ENCODE measurements around the gene CROT. TPM values are rescaled to one million over a fixed set of nuclear protein-coding genes. Genes with fewer than 3 reads are reported as not detected.

Gene CROT
- total and polyA plus RNA-seq, 11 donors, result 5.7 to 10.2 (median 8.4) TPM

GRCh38 chr7:87414794-87415188, 69.3 kb downstream of the CROT start:
- intact Hi-C loops (cut with DNase I), result no loop called here
- no peak for ATAC-seq
- Histone ChIP-seq H3K27ac (no peak overlapping the region), H3K4me3 (no peak overlapping the region), H3K4me1 (peaks cover 0 to 18% (median 0%) of the 10 kb centered on the region in 12 donors), H3K9me3 (no peaks in the 10 kb centered on the region), H3K27me3 (no peaks in the 10 kb centered on the region), H3K36me3 (peaks cover 0 to 1% (median 0%) of the 10 kb centered on the region in 9 donors)
- WGBS, 4 donors, result 76 to 98% (median 82%) methylated on average over 2 of the region's 2 CpGs
- no peak for DNase-seq
- TF ChIP-seq POLR2A (IDR thresholded peaks at IDR 0.05), result no peak
- no peak for TF ChIP-seq CTCF (IDR thresholded peaks at IDR 0.05)

- no peaks in the 10 kb centered on the region for H3K9me3 ChIP-seq
- peaks cover 0 to 14% (median 0%) of the 10 kb centered on the region in 9 donors for H3K36me3 ChIP-seq
- no peak overlapping the region for H3K27ac ChIP-seq
- H3K4me1 ChIP-seq, result peaks cover 0 to 7% (median 0%) of the 10 kb centered on the region in 12 donors
- TF ChIP-seq POLR2A (IDR thresholded peaks at IDR 0.05) (no peak), CTCF (IDR thresholded peaks at IDR 0.05) (peak; percentile 47 to 83 (median 70))
- H3K27me3 ChIP-seq, result no peaks in the 10 kb centered on the region
- WGBS, 4 donors, result 46 to 49% (median 47%) methylated on average over 5 of the region's 5 CpGs
- ATAC-seq, result peak in 3 of 4 donors; percentile 61 to 66 (median 62)
- H3K4me3 ChIP-seq, result no peak overlapping the region
- intact Hi-C loops (cut with DNase I), result loop anchor here in 9 of 10 donors (1.0 to 2.0 kb wide), 3 partner anchors 104 to 106 kb away; no protein-coding TSS in a partner anchor
- DNase-seq, result peak in 3 of 5 donors; percentile 33 to 49 (median 38)
Observed at GRCh38 chr7:87416682-87417587, 71.5 kb downstream of the CROT start.

GRCh38 chr7:87420173-87420572, 74.7 kb downstream of the CROT start:
- Histone ChIP-seq H3K9me3 (no peaks in the 10 kb centered on the region), H3K4me3 (no peak overlapping the region), H3K27me3 (no peaks in the 10 kb centered on the region), H3K4me1 (no peaks in the 10 kb centered on the region), H3K36me3 (peaks cover 0 to 25% (median 2%) of the 10 kb centered on the region in 9 donors), H3K27ac (no peak overlapping the region)
- intact Hi-C loops (cut with DNase I), result no loop called here
- ATAC-seq (no peak), DNase-seq (no peak)
- TF ChIP-seq POLR2A (IDR thresholded peaks at IDR 0.05) (no peak), CTCF (IDR thresholded peaks at IDR 0.05) (no peak)
- WGBS, 4 donors, result 76 to 88% (median 81%) methylated on average over 4 of the region's 4 CpGs

GRCh38 chr7:87424075-87424474, 78.6 kb downstream of the CROT start:
- Histone ChIP-seq H3K27ac (no peak overlapping the region), H3K9me3 (no peaks in the 10 kb centered on the region), H3K27me3 (no peaks in the 10 kb centered on the region), H3K4me3 (no peak overlapping the region), H3K36me3 (peaks cover 0 to 25% (median 2%) of the 10 kb centered on the region in 9 donors), H3K4me1 (no peaks in the 10 kb centered on the region)
- DNase-seq (no peak), ATAC-seq (peak in 1 of 4 donors; percentile 33)
- intact Hi-C loops (cut with DNase I), result no loop called here
- TF ChIP-seq CTCF (IDR thresholded peaks at IDR 0.05) (no peak), POLR2A (IDR thresholded peaks at IDR 0.05) (no peak)
- 55 to 84% (median 73%) methylated on average over 5 of the region's 5 CpGs for WGBS, 4 donors
